Neutrophil (primary cell): ENCODE results near the gene SALL3.

Experiments used
- H3K27ac ChIP-seq: fragments of 200-600 bp; sonication (generic); 2 replicates; pipeline ENCODE4 v1.5.1; 2016; ENCODE audit warnings: mild to moderate bottlenecking, moderate library complexity
- H3K27me3 ChIP-seq: fragments of 200-600 bp; sonication (generic); 2 replicates; pipeline ENCODE4 v1.6.0; 2016; ENCODE audit warnings: mild to moderate bottlenecking
- H3K36me3 ChIP-seq: fragments of 200-600 bp; sonication (generic); 2 replicates; pipeline ENCODE4 v1.5.1; 2017
- H3K4me1 ChIP-seq, 2 experiments: fragments of 200-600 bp in 1 of 2; sonication (generic) in 1 of 2; 1 replicate in 1 of 2; 2 replicates in 1 of 2; pipeline versions ENCODE4 v1.5.1 to v1.6.1; 2013 to 2016; ENCODE audit warnings: low read depth in 1 of 2, low read length in 1 of 2, mild to moderate bottlenecking in 1 of 2, moderate library complexity in 1 of 2; ENCODE audit not compliant: control insufficient read depth in 1 of 2, insufficient read depth in 1 of 2
- H3K4me3 ChIP-seq, 2 experiments: fragments of 200-600 bp in 1 of 2; sonication (generic) in 1 of 2; 1 replicate in 1 of 2; 2 replicates in 1 of 2; pipeline ENCODE4 v1.5.1; 2013 to 2016; ENCODE audit warnings: low read depth in 1 of 2, low read length in 1 of 2, mild to moderate bottlenecking in 1 of 2, moderate library complexity in 1 of 2
- H3K9me3 ChIP-seq: fragments of 200-600 bp; sonication (generic); 2 replicates; pipeline ENCODE4 v1.5.1; 2016
- CTCF ChIP-seq: fragments of 200-600 bp; sonication (generic); IDR thresholded peaks from 2 replicates; pipeline ENCODE4 v1.5.1; 2016; ENCODE audit warnings: antibody characterized with exemption

Gene SALL3

DNA sequence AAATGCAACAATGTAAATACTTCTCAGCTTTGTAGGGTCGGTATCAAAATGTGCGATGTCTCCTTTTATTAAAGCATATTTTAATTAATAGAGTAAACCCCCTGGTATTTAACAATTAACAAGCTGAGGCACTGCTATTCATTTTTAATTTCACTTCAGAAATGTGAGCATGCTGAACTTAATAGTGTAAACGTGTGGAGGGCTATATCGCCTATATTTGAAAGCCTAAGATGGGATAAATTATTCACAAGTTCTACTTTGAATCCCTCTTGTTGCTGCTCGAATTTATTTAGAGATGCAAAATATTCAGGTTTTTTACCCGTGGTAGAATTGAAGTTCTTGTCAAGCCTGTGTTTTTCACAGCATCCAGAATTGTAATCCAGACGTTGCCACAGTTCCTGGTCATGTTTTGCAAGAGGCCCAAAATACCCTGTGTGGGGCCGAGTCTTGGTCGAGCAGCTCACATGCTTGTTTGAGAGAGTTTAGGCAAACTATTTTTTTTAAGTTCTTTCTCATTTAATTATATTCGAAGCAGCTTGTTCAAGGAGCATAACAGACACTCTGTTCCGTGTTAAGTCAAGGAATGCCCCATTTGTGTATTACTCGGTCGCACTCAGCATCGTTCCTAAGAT lies 2.5 kb downstream of the SALL3 start:
- Histone ChIP-seq H3K4me1 (no peaks in the 10 kb centered on the region), H3K36me3 (no peaks in the 10 kb centered on the region), H3K4me3 (no peak overlapping the region), H3K27me3 (peaks cover 97% of the 10 kb centered on the region), H3K27ac (no peak overlapping the region), H3K9me3 (no peaks in the 10 kb centered on the region)
- no peak for TF ChIP-seq CTCF

- H3K27me3 ChIP-seq: peaks cover 97% of the 10 kb centered on the region
- no peak for TF ChIP-seq CTCF
- no peak overlapping the region for H3K27ac ChIP-seq
- H3K9me3 ChIP-seq: no peaks in the 10 kb centered on the region
- no peaks in the 10 kb centered on the region for H3K36me3 ChIP-seq
- H3K4me1 ChIP-seq: no peaks in the 10 kb centered on the region
- H3K4me3 ChIP-seq: no peak overlapping the region
These were observed 3.9 kb downstream of the SALL3 start for GRCh38 chr18:78983512-78983911.

GRCh38 chr18:78984941-78985784 lies 5.5 kb downstream of the SALL3 start:
- Histone ChIP-seq H3K9me3 (no peaks in the 10 kb centered on the region), H3K27me3 (peaks cover 100% of the 10 kb centered on the region), H3K4me1 (no peaks in the 10 kb centered on the region), H3K27ac (no peak overlapping the region), H3K36me3 (no peaks in the 10 kb centered on the region), H3K4me3 (no peak overlapping the region)
- no peak for TF ChIP-seq CTCF

- Histone ChIP-seq H3K27ac (no peak overlapping the region), H3K4me3 (no peak overlapping the region), H3K9me3 (no peaks in the 10 kb centered on the region), H3K27me3 (peaks cover 100% of the 10 kb centered on the region), H3K36me3 (no peaks in the 10 kb centered on the region), H3K4me1 (no peaks in the 10 kb centered on the region)
- no peak for TF ChIP-seq CTCF
These were observed 6.4 kb downstream of the SALL3 start for GRCh38 chr18:78986018-78986481.

- TF ChIP-seq CTCF: no peak
- Histone ChIP-seq H3K36me3 (no peaks in the 10 kb centered on the region), H3K27ac (no peak overlapping the region), H3K4me3 (no peak overlapping the region), H3K27me3 (peaks cover 54% of the 10 kb centered on the region), H3K4me1 (no peaks in the 10 kb centered on the region), H3K9me3 (no peaks in the 10 kb centered on the region)
These were observed 11.8 kb downstream of the SALL3 start for GRCh38 chr18:78991446-78991845.
